NCI-H2171 (cell line): Measurements from ENCODE around the gene UBN2.
"Not testable (repeated sequence)": the region's sequence is repeated elsewhere in the genome, so short reads cannot be mapped to it uniquely, and the experiment has no call there.

Experiments
- DNase-seq: peaks from one replicate; lab custom pipeline; 2025; lab: John Stamatoyannopoulos, UW

UBN2 gene

DNA sequence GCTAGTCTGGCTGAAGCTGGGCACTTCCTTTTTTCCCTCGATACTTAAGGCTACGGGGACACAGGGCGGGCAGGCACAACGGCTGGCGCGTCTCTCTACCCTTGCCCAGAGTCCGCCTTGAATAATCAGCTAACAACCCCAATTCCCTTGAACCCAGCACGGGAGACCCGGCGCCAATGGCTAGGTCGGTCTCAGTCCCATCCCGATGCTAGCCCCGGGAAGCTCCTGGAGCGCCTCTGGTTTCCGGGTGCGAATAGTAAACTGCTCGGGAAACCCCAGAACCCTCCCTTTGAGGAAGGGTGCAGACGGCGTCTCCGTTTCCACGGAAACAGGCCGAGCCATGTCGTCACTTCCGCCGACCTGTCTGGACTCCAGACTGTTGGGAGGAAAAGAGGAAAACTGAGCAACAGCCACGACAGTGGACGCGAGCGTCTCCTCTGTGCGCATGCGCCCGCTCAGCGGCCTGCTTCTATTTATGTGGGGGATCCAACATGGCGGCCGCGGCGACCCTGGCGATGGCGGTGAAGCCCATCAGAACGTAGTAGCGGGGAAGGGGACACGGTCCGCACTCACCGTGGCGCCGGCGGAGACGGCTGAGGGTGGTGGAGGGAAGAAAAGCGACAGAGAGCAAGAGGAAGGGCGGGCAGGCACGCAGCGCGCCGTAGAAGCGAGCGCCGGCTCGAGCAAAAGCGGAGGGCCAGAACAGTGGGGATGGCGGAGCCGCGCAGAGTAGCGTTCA, at the start of gene UBN2:
Gene UBN2 (plus strand): TSS at position 464 of the 739 bp plus-strand sequence. CDS start 248 bp downstream, at position 712.
- DNase-seq: peak; percentile 90

GRCh38 chr7:139181404-139181803, 49.6 kb upstream of the UBN2 start:
- no peak for DNase-seq

- no peak for DNase-seq
Observed at GRCh38 chr7:139182363-139182762, 48.7 kb upstream of the UBN2 start.

- no peak for DNase-seq
Observed at GRCh38 chr7:139183251-139183650, 47.8 kb upstream of the UBN2 start.

- DNase-seq: no peak
Observed at GRCh38 chr7:139183878-139184338, 47.1 kb upstream of the UBN2 start.

- no peak for DNase-seq
Observed at GRCh38 chr7:139186146-139186545, 44.9 kb upstream of the UBN2 start.

GRCh38 chr7:139189357-139189756, 41.7 kb upstream of the UBN2 start:
- DNase-seq: no peak

GRCh38 chr7:139192014-139192706, 38.9 kb upstream of the UBN2 start:
- DNase-seq: no peak

GRCh38 chr7:139200382-139200781, 30.7 kb upstream of the UBN2 start:
- no peak for DNase-seq

DNA sequence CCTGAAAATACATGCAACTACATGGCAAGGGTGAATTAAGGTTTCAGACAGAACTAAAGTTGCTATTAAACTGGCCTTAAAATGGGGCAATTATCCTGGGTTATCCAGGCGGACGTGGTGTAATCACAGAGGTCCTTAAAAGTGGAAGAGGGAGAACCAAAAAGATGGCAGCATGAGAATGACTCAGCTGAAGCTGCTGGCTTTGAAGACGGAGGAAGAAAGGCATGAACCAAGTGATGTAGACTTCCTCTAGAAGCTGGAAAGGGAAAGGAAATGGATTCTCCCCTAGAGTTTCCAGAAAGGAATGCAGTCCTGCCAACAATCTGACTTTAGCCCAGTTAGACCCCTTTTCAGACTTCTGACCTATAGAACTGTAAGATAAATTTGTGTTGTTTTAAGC, 27.0 kb upstream of the UBN2 start:
- DNase-seq: no peak

DNA sequence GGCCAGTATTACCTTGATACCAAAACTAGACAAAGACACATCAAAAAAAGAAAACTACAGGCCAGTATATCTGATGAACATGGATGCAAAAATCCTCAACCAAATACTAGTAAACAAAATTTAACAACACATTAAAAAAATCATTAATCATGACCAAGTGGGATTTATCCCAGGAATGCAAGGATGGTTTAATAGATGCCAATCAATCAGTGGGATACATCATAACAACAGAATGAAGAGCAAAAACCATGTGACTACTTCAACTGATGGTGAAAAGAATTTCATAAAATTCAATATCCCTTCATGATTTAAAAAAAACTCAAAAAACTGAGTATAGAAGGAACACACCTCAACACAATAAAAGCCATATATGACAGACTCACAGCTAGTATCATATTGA, 25.2 kb upstream of the UBN2 start:
- no peak for DNase-seq

DNA sequence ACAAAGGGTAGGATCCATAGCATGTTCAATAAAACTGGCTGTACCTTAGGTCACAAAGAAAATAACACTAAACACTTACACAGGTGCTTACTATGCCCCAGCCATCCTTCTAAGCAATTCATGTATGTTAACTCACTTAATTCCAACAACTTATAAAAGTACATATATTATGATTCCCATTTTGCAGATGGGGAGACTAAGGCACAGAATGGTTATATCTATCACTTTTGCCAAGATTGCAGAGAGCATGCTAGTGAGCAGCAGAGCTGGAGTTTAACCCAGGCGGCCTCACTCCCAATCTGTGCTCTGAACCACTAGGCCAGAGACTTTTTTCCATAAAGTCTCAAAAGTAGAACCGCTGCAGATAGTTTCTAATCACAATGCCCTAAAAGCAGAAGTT, 18.9 kb upstream of the UBN2 start:
- DNase-seq: no peak

DNA sequence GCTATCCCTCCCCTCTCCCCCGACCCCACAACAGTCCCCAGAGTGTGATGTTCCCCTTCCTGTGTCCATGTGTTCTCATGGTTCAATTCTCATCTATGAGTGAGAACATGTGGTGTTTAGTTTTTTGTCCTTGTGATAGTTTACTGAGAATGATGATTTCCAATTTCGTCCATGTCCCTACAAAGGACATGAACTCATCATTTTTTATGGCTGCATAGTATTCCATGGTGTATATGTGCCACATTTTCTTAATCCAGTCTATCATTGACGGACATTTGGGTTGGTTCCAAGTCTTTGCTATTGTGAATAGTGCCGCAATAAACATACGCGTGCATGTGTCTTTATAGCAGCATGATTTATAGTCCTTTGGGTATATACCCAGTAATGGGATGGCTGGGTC, 17.5 kb upstream of the UBN2 start:
- DNase-seq: not testable (repeated sequence)

- DNase-seq: no peak
Observed at GRCh38 chr7:139218173-139218572, 12.9 kb upstream of the UBN2 start.

GRCh38 chr7:139224219-139224618, 6.8 kb upstream of the UBN2 start:
- no peak for DNase-seq

DNA sequence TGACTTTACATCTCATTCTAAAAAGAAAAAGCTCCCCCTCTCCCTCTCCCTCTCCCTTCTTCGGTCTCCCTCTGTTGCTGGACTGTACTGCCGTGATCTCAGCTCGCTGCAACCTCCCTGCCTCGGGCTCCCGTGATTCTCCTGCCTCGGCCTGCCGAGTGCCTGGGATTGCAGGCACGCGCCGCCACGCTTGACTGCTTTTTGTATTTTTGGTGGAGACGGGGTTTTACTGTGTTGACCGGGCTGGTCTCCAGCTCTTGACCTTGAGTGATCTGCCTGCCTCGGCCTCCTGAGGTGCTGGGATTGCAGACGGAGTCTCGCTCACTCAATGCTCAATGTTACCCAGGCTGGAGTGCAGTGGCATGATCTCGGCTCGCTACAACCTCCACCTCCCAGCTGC, 6.2 kb upstream of the UBN2 start:
- DNase-seq: not testable (repeated sequence)

DNA sequence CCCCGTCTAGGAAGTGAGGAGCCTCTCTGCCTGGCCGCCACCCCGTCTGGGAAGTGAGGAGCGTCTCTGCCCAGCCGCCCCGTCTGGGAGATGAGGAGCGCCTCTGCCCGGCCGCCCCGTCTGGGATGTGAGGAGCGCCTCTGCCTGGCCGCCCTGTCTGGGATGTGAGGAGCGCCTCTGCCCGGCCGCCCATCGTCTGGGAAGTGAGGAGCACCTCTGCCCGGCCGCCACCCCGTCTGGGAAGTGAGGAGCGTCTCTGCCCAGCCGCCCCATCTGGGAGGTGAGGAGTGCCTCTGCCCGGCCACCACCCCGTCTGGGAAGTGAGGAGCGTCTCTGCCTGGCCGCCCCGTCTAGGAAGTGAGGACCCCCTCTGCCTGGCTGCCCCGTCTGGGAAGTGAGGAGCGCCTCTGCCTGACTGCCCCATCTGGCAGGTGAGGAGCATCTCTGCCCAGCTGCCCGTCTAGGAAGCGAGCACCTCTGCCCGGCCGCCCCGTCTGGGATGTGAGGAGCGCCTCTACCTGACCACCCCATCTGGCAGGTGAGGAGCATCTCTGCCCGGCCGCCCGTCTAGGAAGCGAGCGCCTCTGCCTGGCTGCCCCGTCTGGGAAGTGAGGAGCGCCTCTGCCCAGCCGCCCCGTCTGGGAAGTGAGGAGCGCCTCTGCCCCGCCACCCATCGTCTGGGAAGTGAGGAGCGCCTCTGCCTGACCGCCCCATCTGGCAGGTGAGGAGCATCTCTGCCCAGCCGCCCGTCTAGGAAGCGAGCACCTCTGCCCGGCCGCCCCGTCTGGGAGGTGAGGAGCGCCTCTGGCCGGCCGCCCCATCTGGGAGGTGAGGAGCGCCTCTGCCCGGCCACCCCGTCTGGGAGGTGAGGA, 5.5 kb upstream of the UBN2 start:
- DNase-seq: not testable (repeated sequence)

GRCh38 chr7:139226158-139226515, 4.9 kb upstream of the UBN2 start:
- DNase-seq: not testable (repeated sequence)

DNA sequence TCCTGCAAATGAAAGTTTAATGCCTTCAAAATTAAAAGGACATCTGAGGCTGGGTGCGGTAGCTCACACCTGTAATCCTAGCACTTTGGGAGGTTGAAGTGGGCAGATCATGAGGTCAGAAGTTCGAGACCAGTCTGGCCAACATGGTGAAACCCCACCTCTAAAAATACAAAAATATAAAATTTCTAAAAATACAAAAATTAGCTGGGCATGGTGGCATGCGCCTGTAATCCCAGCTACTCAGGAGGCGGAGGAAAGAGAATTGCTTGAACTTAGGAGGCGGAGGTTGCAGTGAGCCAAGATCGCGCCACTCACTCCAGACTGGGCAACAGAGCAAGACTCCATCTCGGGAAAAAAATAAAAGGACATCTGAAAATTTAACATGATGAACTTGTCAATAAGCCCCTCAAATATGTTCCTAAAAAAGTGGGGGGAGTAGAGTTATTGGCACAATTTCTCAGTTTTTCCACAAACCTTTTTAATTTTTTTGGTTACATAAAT, 4.0 kb upstream of the UBN2 start:
- DNase-seq: not testable (repeated sequence)

DNA sequence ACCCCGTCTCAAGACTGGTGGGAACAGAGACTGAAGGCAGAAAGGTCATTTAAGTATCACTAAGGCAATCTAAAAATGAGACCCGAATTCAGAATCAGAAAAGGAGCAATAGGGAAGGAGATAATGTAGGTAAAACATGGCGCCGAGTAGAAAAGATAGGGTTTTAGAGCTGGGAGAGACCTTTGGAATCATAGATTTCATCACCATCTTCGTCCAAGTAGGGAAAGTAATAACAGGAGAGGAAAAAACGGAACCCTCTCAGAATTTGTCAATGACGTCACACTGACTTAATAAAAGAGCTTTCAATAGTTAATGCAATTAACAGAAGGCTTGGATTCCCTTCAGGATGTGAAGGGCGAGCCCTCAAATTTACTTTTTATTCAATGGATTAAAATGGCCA, 1.0 kb upstream of the UBN2 start:
- no peak for DNase-seq

DNA sequence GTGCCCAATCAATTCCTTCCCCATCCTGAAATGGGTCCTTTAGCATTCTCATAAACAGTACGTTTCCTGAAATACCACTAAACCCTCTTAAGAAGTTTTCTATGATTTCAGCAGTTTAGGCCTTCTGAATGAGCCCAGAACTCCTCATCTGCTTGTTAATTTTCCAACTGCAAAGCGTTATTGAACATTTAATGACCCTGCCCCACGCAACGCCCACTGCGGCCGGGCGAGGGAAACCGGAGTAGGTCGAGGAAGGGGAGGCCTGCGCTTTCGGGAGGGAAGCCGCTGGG, 608 bp upstream of the UBN2 start:
- no peak for DNase-seq

- peak; percentile 14 for DNase-seq
Observed at GRCh38 chr7:139231513-139232376, 708 bp downstream of the UBN2 start.
